Measurements from ENCODE around the gene TGFBR3. TPM values are rescaled to one million over a fixed set of nuclear protein-coding genes. Genes with fewer than 3 reads are reported as not detected.

The TGFBR3 gene
- total RNA-seq, 2 experiments from 2014 or later, result 3.2 to 3.3 TPM

DNA sequence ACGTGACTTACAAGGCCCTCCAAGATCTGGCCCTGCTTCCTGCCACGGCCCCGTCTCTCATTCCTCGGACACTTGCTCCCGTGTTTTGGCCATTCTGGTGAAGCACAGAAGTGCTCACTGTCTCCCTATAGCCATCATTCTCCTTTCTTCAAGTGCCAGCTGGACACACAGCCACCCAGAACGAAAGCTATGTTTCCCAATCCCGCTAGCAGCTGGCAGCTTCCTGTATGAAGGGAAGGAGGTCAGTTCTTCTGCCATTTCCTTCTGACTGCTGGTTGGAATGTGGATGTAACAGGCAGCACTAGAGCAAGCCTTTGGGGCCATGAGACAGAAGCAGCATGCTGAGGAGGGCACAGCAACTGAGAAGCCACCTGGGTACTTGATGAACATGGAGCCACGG, 82.8 kb downstream of the TGFBR3 start:
- no peak for DNase-seq
- intact Hi-C loops (cut with micrococcal nuclease), result loop anchor here (5.0 to 10.0 kb wide), 2 partner anchors 494 to 1172 kb away; partner anchors contain the start of genes GLMN and RPAP2
- peak overlapping the region; percentile 98 for H3K27ac Mint-ChIP-seq
- H3K27me3 Mint-ChIP-seq (ENCODE audit: low read depth), result no peaks in the 10 kb centered on the region
- no peaks in the 10 kb centered on the region for H3K9me3 Mint-ChIP-seq
- H3K4me1 Mint-ChIP-seq (ENCODE audit: low read depth), result peaks cover 31% of the 10 kb centered on the region
- no peak overlapping the region for H3K4me3 Mint-ChIP-seq
- H3K36me3 Mint-ChIP-seq (ENCODE audit: low read depth), result no peaks in the 10 kb centered on the region
- CTCF ChIA-PET, result interaction anchor here (0.6 to 1.2 kb wide), 3 partner anchors 51 to 124 kb away, joined by 3 to 4 read pairs (median 3); partner anchors contain the start of gene TGFBR3

DNA sequence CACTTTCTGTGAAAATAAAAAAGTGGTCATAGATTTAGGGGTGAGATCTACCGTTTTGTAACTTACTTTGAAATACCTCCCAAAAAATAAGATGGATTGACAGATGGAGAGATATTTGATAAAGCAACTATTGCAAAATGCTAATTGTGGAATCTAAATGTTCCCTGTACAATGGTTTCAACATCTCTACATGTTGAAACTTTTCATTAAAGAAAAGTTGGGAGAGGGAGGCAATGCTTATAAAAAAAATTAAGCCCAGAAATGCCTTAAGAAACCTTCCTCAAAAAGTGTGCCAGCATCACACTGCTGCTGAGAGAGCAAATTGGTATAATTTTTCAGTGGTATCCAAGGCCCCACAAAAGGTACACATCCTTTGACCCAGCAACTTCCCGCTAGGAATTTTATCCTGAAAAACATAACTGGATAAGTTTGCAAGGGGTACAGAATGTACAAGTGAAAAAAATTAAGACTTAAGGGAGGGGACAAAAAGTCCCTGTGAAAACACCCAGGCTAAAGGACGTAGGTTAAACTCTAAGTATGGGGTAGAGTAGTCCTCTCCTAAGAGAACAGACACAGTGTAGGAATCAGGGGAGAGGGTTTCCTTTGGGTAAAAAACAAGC, 84.3 kb downstream of the TGFBR3 start:
- H3K27me3 Mint-ChIP-seq (ENCODE audit: low read depth), result no peaks in the 10 kb centered on the region
- no peak for DNase-seq
- H3K27ac Mint-ChIP-seq, result no peak overlapping the region
- CTCF ChIA-PET, result interaction anchor here (1.0 kb wide), 1 partner anchor 82 kb away, joined by 3 read pairs; no protein-coding TSS in a partner anchor
- no peaks in the 10 kb centered on the region for H3K36me3 Mint-ChIP-seq (ENCODE audit: low read depth)
- intact Hi-C loops (cut with micrococcal nuclease), result loop anchor here (5.0 to 10.0 kb wide), 2 partner anchors 496 to 1173 kb away; partner anchors contain the start of genes GLMN and RPAP2
- H3K4me3 Mint-ChIP-seq, result no peak overlapping the region
- peaks cover 31% of the 10 kb centered on the region for H3K4me1 Mint-ChIP-seq (ENCODE audit: low read depth)
- H3K9me3 Mint-ChIP-seq, result no peaks in the 10 kb centered on the region

DNA sequence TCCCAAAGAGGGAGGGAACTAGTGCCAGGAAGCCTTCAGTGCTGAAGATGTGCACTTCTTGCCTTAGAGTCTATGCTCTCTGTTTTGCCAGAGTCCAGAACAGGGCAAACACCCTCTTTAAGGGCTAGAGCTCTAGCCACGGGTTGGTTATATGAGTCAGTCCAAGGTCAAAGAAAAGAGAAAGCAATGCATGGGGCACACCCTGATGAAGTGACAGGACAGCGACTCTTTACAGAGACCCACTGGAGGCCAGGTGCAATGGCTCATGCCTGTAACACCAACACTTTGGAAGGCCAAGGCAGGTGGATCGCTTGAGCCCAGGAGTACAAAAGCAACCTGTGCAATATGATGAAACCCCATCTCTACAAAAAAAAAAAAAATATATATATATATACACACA, 86.1 kb downstream of the TGFBR3 start:
- no peaks in the 10 kb centered on the region for H3K27me3 Mint-ChIP-seq (ENCODE audit: low read depth)
- H3K4me1 Mint-ChIP-seq (ENCODE audit: low read depth), result peaks cover 24% of the 10 kb centered on the region

DNA sequence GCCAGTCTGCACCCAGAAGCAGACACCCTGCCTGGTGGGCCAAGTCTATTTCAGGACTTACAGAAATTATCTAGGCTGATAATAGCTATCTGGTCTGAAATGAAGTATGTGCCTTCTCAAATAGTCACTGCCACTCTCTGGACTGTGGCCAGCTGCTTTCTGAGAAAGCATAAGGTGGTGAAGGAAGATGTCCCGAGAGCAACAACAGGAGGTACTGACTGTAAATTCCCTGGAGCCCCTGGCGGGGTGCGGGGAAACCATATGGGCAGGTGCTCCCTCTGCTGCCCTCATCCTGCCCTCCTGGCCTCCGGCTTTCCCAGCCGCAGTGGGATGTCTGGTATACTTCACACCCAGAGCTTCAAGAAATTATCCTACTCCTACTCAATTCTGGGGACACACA, 86.8 kb downstream of the TGFBR3 start:
- H3K27me3 Mint-ChIP-seq (ENCODE audit: low read depth), result no peaks in the 10 kb centered on the region
- H3K9me3 Mint-ChIP-seq, result peaks cover 2% of the 10 kb centered on the region
- no peak overlapping the region for H3K4me3 Mint-ChIP-seq
- peaks cover 17% of the 10 kb centered on the region for H3K4me1 Mint-ChIP-seq (ENCODE audit: low read depth)
- H3K36me3 Mint-ChIP-seq (ENCODE audit: low read depth), result peaks cover 7% of the 10 kb centered on the region
- no peak for DNase-seq
- intact Hi-C loops (cut with micrococcal nuclease), result no loop called here
- CTCF ChIA-PET, result interaction anchor here (0.5 kb wide), 1 partner anchor 112 kb away, joined by 5 read pairs; no protein-coding TSS in a partner anchor
- H3K27ac Mint-ChIP-seq, result no peak overlapping the region

More for the DNA sequence above, 86.1 kb downstream of the TGFBR3 start:
- peaks cover 2% of the 10 kb centered on the region for H3K36me3 Mint-ChIP-seq (ENCODE audit: low read depth)
- H3K9me3 Mint-ChIP-seq, result no peaks in the 10 kb centered on the region
- CTCF ChIA-PET, result interaction anchor here (0.6 kb wide), 1 partner anchor 210 kb away, joined by 3 read pairs; no protein-coding TSS in a partner anchor
- no peak overlapping the region for H3K4me3 Mint-ChIP-seq
- DNase-seq, result no peak
- no peak overlapping the region for H3K27ac Mint-ChIP-seq
- intact Hi-C loops (cut with micrococcal nuclease), result loop anchor here (5.0 to 10.0 kb wide), 2 partner anchors 497 to 1175 kb away; partner anchors contain the start of genes GLMN and RPAP2

DNA sequence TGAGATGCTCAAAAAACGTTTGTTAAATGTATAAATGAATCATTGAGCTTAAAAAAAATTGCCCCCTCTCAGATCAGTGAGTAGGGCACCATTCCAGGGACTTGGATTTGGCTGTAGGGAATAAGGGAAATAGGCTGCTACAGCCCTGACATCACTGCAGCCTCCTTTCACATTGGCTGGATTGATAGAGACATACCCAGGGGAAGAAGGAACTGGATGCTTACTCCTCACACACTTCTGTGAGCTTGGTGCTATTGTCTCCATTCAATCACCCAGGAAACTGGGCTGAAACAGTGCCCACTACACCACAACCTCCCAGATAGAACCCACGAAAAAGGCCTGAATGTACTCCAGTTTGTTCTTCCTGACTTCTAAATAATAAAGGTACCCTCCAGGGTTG, 87.2 kb downstream of the TGFBR3 start:
- H3K27me3 Mint-ChIP-seq (ENCODE audit: low read depth), result no peaks in the 10 kb centered on the region
- H3K27ac Mint-ChIP-seq, result no peak overlapping the region
- CTCF ChIA-PET, result interaction anchor here (0.5 kb wide), 1 partner anchor 113 kb away, joined by 5 read pairs; no protein-coding TSS in a partner anchor
- intact Hi-C loops (cut with micrococcal nuclease), result no loop called here
- DNase-seq, result no peak
- no peak overlapping the region for H3K4me3 Mint-ChIP-seq
- peaks cover 7% of the 10 kb centered on the region for H3K36me3 Mint-ChIP-seq (ENCODE audit: low read depth)
- peaks cover 2% of the 10 kb centered on the region for H3K9me3 Mint-ChIP-seq
- H3K4me1 Mint-ChIP-seq (ENCODE audit: low read depth), result peaks cover 14% of the 10 kb centered on the region

DNA sequence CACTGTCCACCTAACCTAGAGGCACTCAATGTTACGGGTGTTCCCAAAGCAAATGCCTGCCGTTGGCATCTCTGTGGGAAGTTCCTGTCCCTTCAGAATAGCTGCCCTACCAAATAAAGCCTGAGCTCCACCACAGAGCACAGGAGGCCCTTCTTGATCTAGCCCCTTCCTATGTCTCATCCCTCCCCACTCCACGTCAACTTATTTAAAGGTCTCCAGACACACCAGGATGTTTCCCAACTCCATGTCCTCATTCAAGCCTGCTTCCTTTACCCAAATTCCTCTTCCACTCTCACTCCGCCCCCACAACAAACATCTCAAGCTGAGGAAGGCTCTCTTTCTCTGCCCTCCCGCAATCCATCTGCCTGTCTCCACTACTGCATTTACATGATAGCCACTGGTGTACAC, 87.7 kb downstream of the TGFBR3 start:
- intact Hi-C loops (cut with micrococcal nuclease), result no loop called here
- CTCF ChIA-PET, result no interaction called here
- peaks cover 2% of the 10 kb centered on the region for H3K9me3 Mint-ChIP-seq

DNA sequence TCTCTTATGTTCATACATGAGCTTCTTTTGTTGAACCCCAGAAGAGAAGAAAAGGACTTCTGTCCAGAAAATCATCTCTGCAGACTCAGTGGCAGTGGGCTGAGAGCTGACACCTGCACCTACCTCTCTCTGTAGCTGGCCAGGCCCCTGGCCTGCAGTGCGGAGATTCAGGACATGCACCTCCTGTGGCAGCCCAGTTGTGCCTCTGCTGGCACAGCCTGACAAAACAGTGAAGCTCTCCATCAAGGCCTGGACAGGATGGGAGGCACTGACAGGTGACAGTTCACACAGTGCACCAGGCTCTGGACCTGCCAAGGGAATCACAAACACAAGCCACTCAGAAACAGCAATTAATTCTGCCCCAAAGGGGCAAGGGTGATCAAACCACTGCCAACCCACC, 88.8 kb downstream of the TGFBR3 start:
- CTCF ChIA-PET, result no interaction called here

More for the DNA sequence above, 87.7 kb downstream of the TGFBR3 start:
- H3K4me1 Mint-ChIP-seq (ENCODE audit: low read depth), result peaks cover 10% of the 10 kb centered on the region
- no peak overlapping the region for H3K27ac Mint-ChIP-seq
- H3K27me3 Mint-ChIP-seq (ENCODE audit: low read depth), result no peaks in the 10 kb centered on the region
- DNase-seq, result no peak
- H3K4me3 Mint-ChIP-seq, result no peak overlapping the region
- H3K36me3 Mint-ChIP-seq (ENCODE audit: low read depth), result peaks cover 7% of the 10 kb centered on the region

DNA sequence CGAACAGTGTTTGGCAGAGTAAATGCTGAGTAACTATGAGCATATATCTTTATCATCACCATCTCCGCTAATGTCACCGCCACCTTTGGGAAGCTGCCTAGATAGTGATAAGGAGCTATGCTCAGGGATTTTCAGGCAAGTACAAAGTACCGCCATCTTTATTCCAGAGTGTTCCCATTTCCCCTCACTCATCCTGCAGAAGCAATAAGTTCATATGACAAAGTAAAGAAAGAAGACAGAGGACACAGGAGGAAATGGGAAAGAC, 89.6 kb downstream of the TGFBR3 start:
- Mint-ChIP-seq H3K9me3 (peaks cover 2% of the 10 kb centered on the region), H3K36me3 (ENCODE audit: low read depth) (peaks cover 7% of the 10 kb centered on the region), H3K4me3 (no peak overlapping the region), H3K27me3 (ENCODE audit: low read depth) (no peaks in the 10 kb centered on the region), H3K4me1 (ENCODE audit: low read depth) (peaks cover 11% of the 10 kb centered on the region), H3K27ac (no peak overlapping the region)
- intact Hi-C loops (cut with micrococcal nuclease), result no loop called here
- no peak for DNase-seq
- CTCF ChIA-PET, result interaction anchor here (0.9 kb wide), 1 partner anchor 201 kb away, joined by 4 read pairs; no protein-coding TSS in a partner anchor

More for the DNA sequence above, 88.8 kb downstream of the TGFBR3 start:
- intact Hi-C loops (cut with micrococcal nuclease), result no loop called here
- H3K4me3 Mint-ChIP-seq, result no peak overlapping the region
- H3K27ac Mint-ChIP-seq, result no peak overlapping the region
- H3K4me1 Mint-ChIP-seq (ENCODE audit: low read depth), result peaks cover 4% of the 10 kb centered on the region
- DNase-seq, result no peak
- peaks cover 2% of the 10 kb centered on the region for H3K9me3 Mint-ChIP-seq
- H3K27me3 Mint-ChIP-seq (ENCODE audit: low read depth), result no peaks in the 10 kb centered on the region
- peaks cover 7% of the 10 kb centered on the region for H3K36me3 Mint-ChIP-seq (ENCODE audit: low read depth)

DNA sequence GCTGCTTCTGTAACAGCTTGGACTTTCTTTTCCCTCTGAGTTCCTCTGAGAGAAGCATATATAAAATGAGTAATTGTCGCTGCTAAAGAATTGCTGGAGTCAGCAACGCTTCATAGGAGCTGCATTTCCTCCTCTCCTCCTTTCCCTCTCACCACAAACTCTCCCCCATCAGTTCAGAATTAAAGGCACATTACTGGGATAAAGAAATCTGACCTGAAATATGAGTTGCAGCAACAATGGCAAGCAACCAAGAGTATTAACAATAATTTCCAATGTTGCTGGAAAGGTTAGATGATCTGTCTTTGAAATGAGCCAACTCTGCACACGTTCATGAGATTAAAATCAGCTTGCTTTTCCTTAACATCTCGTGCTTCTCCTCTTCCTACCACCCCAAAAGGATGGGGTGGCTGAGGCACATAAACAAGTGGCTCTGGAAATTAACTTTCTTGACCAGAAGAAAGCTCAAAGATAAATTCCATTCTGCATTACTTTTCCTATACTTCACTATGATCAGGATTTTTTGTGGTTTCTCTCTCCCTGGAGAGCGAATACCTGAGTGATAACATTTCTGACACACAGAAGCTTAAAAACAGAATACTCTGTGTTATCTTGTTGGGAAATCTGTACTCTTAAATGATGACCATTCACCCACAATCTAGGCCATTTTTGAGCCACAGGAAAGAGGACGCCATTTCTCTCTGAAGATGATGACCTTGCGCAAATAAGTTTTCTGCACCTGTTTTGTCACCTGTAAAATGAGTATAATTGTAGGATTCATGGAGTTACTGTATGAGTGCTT, 90.2 kb downstream of the TGFBR3 start:
- Mint-ChIP-seq H3K36me3 (ENCODE audit: low read depth) (peaks cover 7% of the 10 kb centered on the region), H3K27me3 (ENCODE audit: low read depth) (no peaks in the 10 kb centered on the region), H3K9me3 (peaks cover 2% of the 10 kb centered on the region), H3K4me1 (ENCODE audit: low read depth) (peaks cover 16% of the 10 kb centered on the region), H3K27ac (no peak overlapping the region), H3K4me3 (no peak overlapping the region)
- CTCF ChIA-PET, result interaction anchor here (0.9 kb wide), 1 partner anchor 201 kb away, joined by 4 read pairs; no protein-coding TSS in a partner anchor
- intact Hi-C loops (cut with micrococcal nuclease), result no loop called here
- DNase-seq, result no peak

DNA sequence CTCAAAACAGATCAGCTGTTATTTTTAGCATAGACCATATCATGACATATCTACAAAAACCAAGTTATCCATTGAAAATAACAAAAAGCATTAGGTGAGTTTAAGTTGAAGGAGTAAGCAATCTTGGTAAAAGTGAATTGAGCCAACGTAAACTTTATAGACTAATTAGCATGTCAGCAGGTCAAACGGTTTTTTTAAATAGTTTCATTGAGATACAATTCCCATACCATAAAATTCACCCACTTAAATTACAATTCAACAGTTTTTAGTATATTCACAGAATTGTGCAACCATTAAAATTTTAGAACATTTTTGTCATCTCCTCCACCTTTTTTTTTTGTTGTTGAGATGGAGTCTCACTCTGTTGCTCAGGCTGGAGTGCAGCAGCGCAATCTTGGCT, 92.1 kb downstream of the TGFBR3 start:
- intact Hi-C loops (cut with micrococcal nuclease), result no loop called here
- CTCF ChIA-PET, result interaction anchor here (4.3 kb wide), 1 partner anchor 90 kb away, joined by 19 read pairs; no protein-coding TSS in a partner anchor

DNA sequence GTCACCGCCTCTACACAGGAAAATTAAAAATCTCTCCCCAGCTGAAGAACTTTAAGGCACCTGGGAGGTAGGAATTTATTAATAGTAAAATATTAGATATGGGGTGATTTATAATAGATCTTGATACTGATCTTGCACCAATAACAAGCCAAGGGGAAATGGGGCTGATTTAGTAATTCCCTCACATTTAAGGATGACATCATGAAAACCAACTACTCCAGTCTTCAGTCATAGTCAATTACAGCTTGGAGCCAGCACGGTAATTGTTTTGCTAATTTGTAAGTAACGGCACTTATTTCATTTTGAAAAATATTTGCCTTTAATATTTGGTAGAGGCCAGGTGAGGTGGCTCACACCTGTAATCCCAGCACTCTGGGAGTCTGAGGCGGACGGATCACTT, 92.8 kb downstream of the TGFBR3 start:
- H3K4me1 Mint-ChIP-seq (ENCODE audit: low read depth), result peaks cover 20% of the 10 kb centered on the region
- peaks cover 2% of the 10 kb centered on the region for H3K9me3 Mint-ChIP-seq
- no peak overlapping the region for H3K4me3 Mint-ChIP-seq
- intact Hi-C loops (cut with micrococcal nuclease), result no loop called here
- no peak for DNase-seq
- peaks cover 7% of the 10 kb centered on the region for H3K36me3 Mint-ChIP-seq (ENCODE audit: low read depth)
- no peak overlapping the region for H3K27ac Mint-ChIP-seq
- CTCF ChIA-PET, result interaction anchor here (4.3 kb wide), 1 partner anchor 91 kb away, joined by 19 read pairs; no protein-coding TSS in a partner anchor
- H3K27me3 Mint-ChIP-seq (ENCODE audit: low read depth), result no peaks in the 10 kb centered on the region

More for the DNA sequence above, 92.1 kb downstream of the TGFBR3 start:
- Mint-ChIP-seq H3K36me3 (ENCODE audit: low read depth) (peaks cover 7% of the 10 kb centered on the region), H3K4me3 (no peak overlapping the region), H3K27ac (no peak overlapping the region), H3K4me1 (ENCODE audit: low read depth) (peaks cover 20% of the 10 kb centered on the region), H3K9me3 (peaks cover 2% of the 10 kb centered on the region), H3K27me3 (ENCODE audit: low read depth) (no peaks in the 10 kb centered on the region)
- no peak for DNase-seq

DNA sequence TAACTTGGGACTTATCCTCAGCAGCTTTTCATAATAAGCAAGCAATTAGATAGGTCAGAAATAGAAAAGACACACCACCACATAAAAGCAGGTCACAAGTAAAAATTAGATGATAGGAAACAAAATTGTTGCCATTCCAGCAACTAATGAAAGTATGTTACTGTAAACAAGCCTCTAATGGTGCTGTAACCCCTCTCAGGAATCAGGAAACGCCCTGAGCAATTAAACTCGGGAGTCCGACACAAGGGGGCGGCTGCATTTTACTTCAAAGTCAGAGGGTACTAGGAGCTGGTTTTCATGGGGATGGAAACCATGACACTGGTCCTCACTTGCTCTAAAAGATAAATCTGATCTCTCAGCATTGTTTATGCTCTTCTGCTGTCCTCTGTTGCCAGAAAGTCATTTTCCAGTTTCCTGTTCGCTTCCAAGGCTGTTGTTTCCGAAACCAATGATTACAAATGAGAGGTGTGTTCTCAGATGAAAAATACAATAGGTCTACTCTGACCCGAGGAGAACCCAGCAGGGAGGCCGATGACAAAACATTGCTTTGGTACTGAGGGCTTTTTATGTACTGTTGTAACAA, 93.4 kb downstream of the TGFBR3 start:
- CTCF ChIA-PET, result interaction anchor here (1.3 to 4.3 kb wide), 4 partner anchors 12 to 290 kb away, joined by 3 to 19 read pairs (median 6); no protein-coding TSS in a partner anchor
- Mint-ChIP-seq H3K36me3 (ENCODE audit: low read depth) (peaks cover 7% of the 10 kb centered on the region), H3K4me3 (no peak overlapping the region), H3K27me3 (ENCODE audit: low read depth) (no peaks in the 10 kb centered on the region), H3K9me3 (peaks cover 2% of the 10 kb centered on the region), H3K27ac (no peak overlapping the region), H3K4me1 (ENCODE audit: low read depth) (peaks cover 20% of the 10 kb centered on the region)
- no peak for DNase-seq
- intact Hi-C loops (cut with micrococcal nuclease), result no loop called here

Measured in activated naive CD4-positive, alpha-beta T cell treated with anti-CD3 and anti-CD28 coated beads for 36 hours (primary cell).